Kidney tubule cell (primary cell): ENCODE data around the gene SELENOO.
"Not testable (repeated sequence)": the region's sequence is repeated elsewhere in the genome, so short reads cannot be mapped to it uniquely, and the experiment has no call there.

Experiments used
- DNase-seq: peaks from one replicate; pipeline ENCODE4 v3.0.0-alpha.2; 2018; ENCODE audit warnings: low spot score

SELENOO gene

GRCh38 chr22:50199829-50200460 lies 866 bp upstream of the SELENOO start:
- DNase-seq = peak; percentile 22

DNA sequence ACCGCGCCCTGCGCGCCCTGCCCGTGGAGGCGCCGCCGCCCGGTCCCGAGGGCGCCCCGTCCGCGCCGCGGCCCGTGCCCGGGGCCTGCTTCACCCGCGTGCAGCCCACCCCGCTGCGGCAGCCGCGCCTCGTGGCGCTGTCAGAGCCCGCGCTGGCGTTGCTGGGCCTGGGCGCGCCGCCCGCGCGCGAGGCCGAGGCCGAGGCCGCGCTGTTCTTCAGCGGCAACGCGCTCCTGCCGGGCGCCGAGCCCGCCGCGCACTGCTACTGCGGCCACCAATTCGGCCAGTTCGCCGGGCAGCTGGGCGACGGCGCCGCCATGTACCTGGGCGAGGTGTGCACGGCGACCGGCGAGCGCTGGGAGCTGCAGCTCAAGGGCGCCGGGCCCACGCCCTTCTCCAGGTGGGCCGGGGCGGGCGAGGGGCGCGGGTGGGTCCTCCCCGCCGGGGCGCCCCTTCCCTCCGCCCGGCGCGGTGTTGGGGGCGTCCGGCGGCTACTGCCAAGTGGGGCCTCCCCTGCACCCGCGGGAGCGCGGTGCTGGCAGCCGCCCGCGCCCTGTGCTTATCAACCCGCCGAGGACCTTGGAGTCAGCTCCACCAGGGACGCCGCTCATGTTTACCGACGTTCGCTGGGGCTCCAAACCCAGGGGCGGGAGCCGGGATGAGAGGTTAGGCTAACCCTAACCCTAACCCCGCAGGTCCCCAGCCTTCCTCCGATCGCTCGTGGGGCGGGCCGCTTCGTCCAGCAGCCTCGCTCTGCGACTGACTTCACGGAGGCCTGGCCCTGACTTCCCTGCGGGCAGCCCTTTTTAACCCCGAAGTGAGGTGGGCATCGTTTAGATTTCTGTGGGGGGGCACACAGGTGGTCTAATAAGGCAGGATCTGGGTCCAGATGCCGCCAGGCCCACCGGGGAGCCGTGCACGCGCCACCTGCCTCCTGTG lies 649 bp downstream of the SELENOO start:
- DNase-seq = no peak

DNA sequence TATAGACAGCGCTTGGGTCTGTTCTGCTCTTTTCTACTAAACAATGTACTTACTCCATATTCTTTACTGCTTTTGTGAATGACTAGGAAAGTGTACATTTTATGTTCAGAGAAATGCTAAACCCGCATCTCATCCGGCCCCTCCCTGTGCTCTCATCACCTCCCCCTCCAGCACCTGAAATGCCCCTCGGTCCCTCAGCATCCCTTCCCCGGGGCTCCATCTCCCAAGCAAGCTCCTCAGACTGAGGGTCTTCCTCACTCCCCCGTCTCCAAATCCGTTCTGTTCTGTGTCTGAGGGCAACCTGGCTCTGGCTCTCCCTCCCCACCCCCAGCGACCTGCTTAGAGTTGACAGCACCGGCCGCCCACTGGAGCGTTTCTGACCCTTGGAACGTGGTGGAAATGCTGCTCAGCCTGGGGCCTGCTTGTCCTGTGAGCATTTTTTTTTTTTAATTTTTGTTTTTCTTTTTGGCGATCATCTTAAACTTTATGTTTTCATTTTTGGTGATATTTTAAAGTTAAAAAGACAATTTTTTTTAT lies 1.4 kb downstream of the SELENOO start:
- DNase-seq = peak; percentile 24

- DNase-seq = no peak
These were observed 2.5 kb downstream of the SELENOO start for GRCh38 chr22:50203288-50203687.

- no peak for DNase-seq
These were observed 3.8 kb downstream of the SELENOO start for GRCh38 chr22:50204571-50204970.

- DNase-seq = not testable (repeated sequence)
These were observed 4.2 kb downstream of the SELENOO start for GRCh38 chr22:50204998-50205397.

GRCh38 chr22:50205781-50206569 lies 5.2 kb downstream of the SELENOO start:
- no peak for DNase-seq

DNA sequence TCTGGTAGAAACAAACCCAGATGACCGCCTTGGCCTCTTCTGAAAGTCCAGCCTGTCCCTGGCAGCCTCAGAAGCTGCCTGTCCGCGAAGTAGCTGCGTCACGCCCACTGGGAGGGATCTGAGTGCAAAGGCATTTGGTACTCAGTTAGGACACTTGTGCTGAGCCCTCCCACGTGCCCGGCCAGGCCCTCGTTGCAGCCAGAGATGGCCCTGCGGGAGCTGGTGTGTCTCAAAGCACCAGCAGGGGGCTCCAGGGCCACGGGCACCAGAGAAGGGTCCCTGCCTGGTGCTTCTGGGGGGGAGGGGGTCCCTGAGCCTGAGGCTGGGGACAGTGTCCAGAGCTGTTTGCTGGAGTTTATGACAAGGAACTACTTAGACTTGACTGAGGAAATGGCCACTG lies 5.8 kb downstream of the SELENOO start:
- DNase-seq = peak; percentile 28

- no peak for DNase-seq
These were observed 6.8 kb downstream of the SELENOO start for GRCh38 chr22:50207383-50208140.

DNA sequence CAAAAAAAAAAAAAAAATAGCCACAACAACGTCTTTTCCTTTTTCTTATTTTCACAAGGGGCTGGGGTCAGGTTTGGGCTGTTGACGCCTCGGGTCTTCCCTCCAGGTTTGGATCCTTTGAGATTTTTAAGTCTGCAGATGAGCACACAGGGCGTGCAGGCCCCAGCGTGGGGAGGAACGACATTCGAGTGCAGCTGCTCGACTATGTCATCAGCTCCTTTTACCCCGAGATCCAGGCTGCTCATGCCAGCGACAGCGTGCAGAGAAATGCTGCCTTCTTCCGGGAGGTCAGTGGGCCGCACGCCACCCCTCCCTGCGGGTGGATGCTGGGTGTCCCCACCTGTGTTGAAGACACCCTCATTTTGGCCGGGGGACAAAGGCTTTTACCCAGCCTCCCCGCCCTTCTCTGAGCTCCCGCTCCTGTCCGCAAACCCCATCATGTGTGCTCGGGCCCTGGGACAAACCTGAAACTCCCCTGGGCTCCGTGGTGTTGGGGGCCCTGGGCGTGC lies 7.7 kb downstream of the SELENOO start:
- no peak for DNase-seq

- no peak for DNase-seq
These were observed 8.4 kb downstream of the SELENOO start for GRCh38 chr22:50208939-50209892.

DNA sequence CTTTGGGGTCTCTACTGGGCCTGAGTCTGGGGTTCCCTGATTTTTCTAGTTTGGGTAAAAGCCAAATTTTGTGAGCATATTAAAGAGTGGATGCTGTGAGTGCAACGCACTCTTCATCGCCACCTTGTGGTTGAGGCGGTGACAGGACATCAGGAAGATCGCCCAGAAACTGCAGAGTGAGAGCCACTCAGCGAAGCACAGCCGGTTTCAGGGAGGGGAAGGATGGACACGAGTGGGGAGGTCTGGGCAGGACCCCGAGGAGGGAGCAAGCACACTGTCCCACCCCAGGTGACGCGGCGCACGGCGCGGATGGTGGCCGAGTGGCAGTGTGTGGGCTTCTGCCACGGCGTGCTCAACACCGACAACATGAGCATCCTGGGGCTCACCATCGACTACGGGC lies 9.1 kb downstream of the SELENOO start:
- peak; percentile 59 for DNase-seq

GRCh38 chr22:50210378-50211139 lies 9.7 kb downstream of the SELENOO start:
- no peak for DNase-seq

- no peak for DNase-seq
These were observed 10.3 kb downstream of the SELENOO start for GRCh38 chr22:50211147-50211546.

DNA sequence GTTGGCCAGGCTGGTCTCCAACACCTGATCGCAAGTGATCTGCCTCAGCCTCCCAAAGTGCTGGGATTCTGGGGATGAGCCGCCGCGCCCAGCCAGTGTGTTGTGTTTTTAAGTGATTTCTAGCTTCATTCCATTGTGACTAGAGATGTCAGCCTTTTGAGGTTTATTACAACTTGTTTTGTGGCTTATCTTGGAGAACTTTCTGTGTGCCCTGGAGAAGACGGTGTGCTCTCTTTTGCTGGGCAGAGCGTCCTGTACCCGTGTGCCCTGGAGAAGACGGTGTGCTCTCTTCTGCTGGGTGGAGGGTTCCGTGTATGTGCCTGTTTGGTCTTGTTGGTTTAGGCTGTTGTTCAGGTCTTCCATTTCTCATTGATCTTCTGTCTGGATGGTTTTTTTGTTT lies 12.5 kb downstream of the SELENOO start:
- DNase-seq = no peak

- no peak for DNase-seq
These were observed 14.7 kb downstream of the SELENOO start for GRCh38 chr22:50215297-50216054.

DNA sequence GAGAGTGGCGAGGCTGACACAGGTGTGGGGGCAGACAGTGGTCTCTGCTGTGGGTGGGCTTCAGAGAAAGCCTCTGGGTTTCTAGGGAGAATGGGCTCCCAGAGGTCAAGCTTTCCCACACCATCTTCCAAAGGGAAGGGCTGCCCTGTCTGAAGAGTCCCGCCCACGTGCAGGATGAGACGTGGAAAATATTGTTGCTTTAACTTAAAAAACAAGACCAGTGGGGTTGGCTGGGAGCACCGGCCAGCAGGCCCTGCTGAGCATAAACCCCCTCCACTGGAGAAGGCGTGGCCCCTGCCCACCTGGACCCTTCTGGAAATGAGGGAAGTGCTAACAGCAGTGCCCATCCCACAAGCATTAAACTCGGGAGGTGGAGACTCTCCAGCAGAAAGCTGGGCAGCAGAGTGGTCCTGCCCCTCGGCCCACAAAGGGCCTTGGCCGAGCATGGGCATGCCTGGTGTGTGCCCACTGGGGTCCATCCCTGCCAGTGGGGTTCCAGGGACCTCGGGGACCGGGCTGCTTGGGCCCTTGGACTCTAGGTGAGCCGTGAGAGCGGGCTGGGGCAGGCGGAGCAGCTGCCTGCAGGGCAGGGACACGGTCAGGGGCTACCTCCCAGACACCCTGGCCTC lies 15.4 kb downstream of the SELENOO start:
- no peak for DNase-seq
